Body of pancreas (tissue), 4 donors: Measurements from ENCODE around the gene CHRNB4. TPM values are rescaled to one million over a fixed set of nuclear protein-coding genes. Genes with fewer than 3 reads are reported as not detected.

Experiments used
- ATAC-seq: fragments of 150-250 bp; one replicate; pipeline ENCODE4 v1.9.1; 2016
- DNase-seq, 4 donors: peaks; one replicate each; pipeline ENCODE4 v3.0.0-alpha.2; 2019
- H3K27ac ChIP-seq, 4 donors: fragments of 200-600 bp; sonication (generic); 1 replicate in 3 of 4; 2 replicates in 1 of 4; pipeline versions ENCODE4 v1.5.1 to v1.6.1; 2016 to 2019; ENCODE audit warnings: mild to moderate bottlenecking in 1 of 4, mixed read lengths in 1 of 4, moderate library complexity in 1 of 4
- H3K27me3 ChIP-seq, 2 donors: fragments of 200-600 bp; sonication (generic); one replicate each; pipeline ENCODE4 v1.6.0; 2016; ENCODE audit warnings: mild to moderate bottlenecking in 1 of 2
- H3K36me3 ChIP-seq, 2 donors: fragments of 200-600 bp; sonication (generic); replicated peaks in 1 of 2; 2 replicates each; pipeline ENCODE4 v1.5.1; 2016; ENCODE audit warnings: low read depth in 2 of 2; ENCODE audit not compliant: insufficient read depth in 1 of 2
- H3K4me1 ChIP-seq: fragments of 200-600 bp; sonication (generic); one replicate; pipeline ENCODE4 v1.6.0; 2016
- H3K4me3 ChIP-seq, 2 donors: fragments of 200-600 bp; sonication (generic); 1 replicate in 1 of 2; 2 replicates in 1 of 2; pipeline ENCODE4 v1.5.1; 2016 to 2019
- H3K9me3 ChIP-seq, 3 donors: fragments of 200-600 bp; sonication (generic); 1 replicate in 2 of 3; 2 replicates in 1 of 3; pipeline ENCODE4 v1.5.1; 2016
- CTCF ChIP-seq, 7 experiments: fragments of 450-650 bp in 4 of 7; fragments of 200-600 bp in 3 of 7; sonication (generic) in 3 of 7; IDR thresholded peaks; one replicate each; pipeline ENCODE4 v1.5.1; 2016 to 2019; ENCODE audit warnings: antibody characterized with exemption in 7 of 7
- POLR2A ChIP-seq, 3 donors: fragments of 450-650 bp; IDR thresholded peaks; one replicate each; pipeline ENCODE4 v1.6.1; 2016; ENCODE audit warnings: antibody characterized with exemption in 3 of 3, mild to moderate bottlenecking in 2 of 3
- WGBS, 2 donors: methylation state at CpG; one replicate each; pipeline ENCODE4 v1.1.5; 2017; 5-methylcytosine and 5-hydroxymethylcytosine counted together
- intact Hi-C: fragments of 100-400 bp; cut with DNase I; formaldehyde crosslinking; loops from one replicate; pipeline ENCODE4 v1.15.1; 2023
- total RNA-seq, 2 donors: library from RNA; depleted of rRNA; stranded (reverse); fragments of >200 nt; gene quantifications; one replicate each; pipeline ENCODE4 v1.1.0, GENCODE V29; 2016

The CHRNB4 gene
- total RNA-seq, 2 donors from 2014 or later = not detected

GRCh38 chr15:78641749-78642275, 802 bp upstream of the CHRNB4 start:
- DNase-seq (no peak), ATAC-seq (no peak)
- H3K36me3 ChIP-seq = no peaks in the 10 kb centered on the region
- H3K9me3 ChIP-seq = no peaks in the 10 kb centered on the region
- H3K4me3 ChIP-seq = no peak overlapping the region
- H3K4me1 ChIP-seq = peaks cover 12% of the 10 kb centered on the region
- intact Hi-C loops = no loop called here
- H3K27me3 ChIP-seq = no peaks in the 10 kb centered on the region
- TF ChIP-seq POLR2A (IDR thresholded peaks at IDR 0.05) = no peak
- TF ChIP-seq CTCF (IDR thresholded peaks at IDR 0.05) = no peak
- WGBS, 2 donors = 68 to 76% methylated on average over 11 of the region's 11 CpGs
- no peak overlapping the region for H3K27ac ChIP-seq

GRCh38 chr15:78640527-78641101, 396 bp downstream of the CHRNB4 start:
- ATAC-seq = peak; percentile 18
- Histone ChIP-seq H3K27ac (no peak overlapping the region), H3K9me3 (no peaks in the 10 kb centered on the region), H3K4me3 (peak overlapping the region in 1 of 2 donors; percentile 18), H3K4me1 (peaks cover 12% of the 10 kb centered on the region), H3K27me3 (no peaks in the 10 kb centered on the region), H3K36me3 (no peaks in the 10 kb centered on the region)
- intact Hi-C loops = no loop called here
- WGBS, 2 donors = 11 to 20% methylated on average over 10 to 31 of the region's 32 CpGs
- DNase-seq = no peak
- TF ChIP-seq CTCF (IDR thresholded peaks at IDR 0.05) (no peak), POLR2A (IDR thresholded peaks at IDR 0.05) (no peak)

- WGBS, 2 donors = 38 to 48% methylated on average over 3 to 4 of the region's 4 CpGs
- DNase-seq = peak; percentile 45 to 73 (median 58)
- H3K27me3 ChIP-seq = no peaks in the 10 kb centered on the region
- no peak overlapping the region for H3K4me3 ChIP-seq
- intact Hi-C loops = no loop called here
- peak in 6 of 7 experiments; percentile 35 to 59 (median 48) for TF ChIP-seq CTCF (IDR thresholded peaks at IDR 0.05)
- no peak for TF ChIP-seq POLR2A (IDR thresholded peaks at IDR 0.05)
- no peak overlapping the region for H3K27ac ChIP-seq
- H3K36me3 ChIP-seq = no peaks in the 10 kb centered on the region
- H3K4me1 ChIP-seq = peaks cover 12% of the 10 kb centered on the region
- no peaks in the 10 kb centered on the region for H3K9me3 ChIP-seq
- ATAC-seq = peak; percentile 35
These were observed 2.2 kb downstream of the CHRNB4 start for GRCh38 chr15:78638658-78639314.

GRCh38 chr15:78637776-78638435, 3.1 kb downstream of the CHRNB4 start:
- Histone ChIP-seq H3K27me3 (no peaks in the 10 kb centered on the region), H3K9me3 (peaks cover 0 to 4% (median 0%) of the 10 kb centered on the region in 3 donors), H3K4me3 (no peak overlapping the region), H3K4me1 (peaks cover 12% of the 10 kb centered on the region), H3K36me3 (no peaks in the 10 kb centered on the region), H3K27ac (no peak overlapping the region)
- DNase-seq = no peak
- TF ChIP-seq CTCF (IDR thresholded peaks at IDR 0.05) = no peak
- TF ChIP-seq POLR2A (IDR thresholded peaks at IDR 0.05) = no peak
- no peak for ATAC-seq
- 64 to 71% methylated on average over 3 to 4 of the region's 4 CpGs for WGBS, 2 donors
- intact Hi-C loops = no loop called here
